Ovary (tissue), 3 donors: ENCODE results near the gene C1orf198.

Source experiments
- POLR2A ChIP-seq: fragments of 450-650 bp; IDR thresholded peaks from one replicate; pipeline ENCODE4 v1.6.1; 2017; ENCODE audit warnings: antibody characterized with exemption, mild to moderate bottlenecking, moderate library complexity
- TF ChIP-seq, protein P1 (sequence below), 3 donors: fragments of 450-650 bp in 2 of 3; fragments of 200-600 bp in 1 of 3; IDR thresholded peaks; one replicate each; pipeline versions ENCODE4 v1.5.1 to v1.8.0; 2016 to 2022; ENCODE audit warnings: antibody characterized with exemption in 3 of 3, mild to moderate bottlenecking in 1 of 3
- donor health status: DM: no; HTN: no; CAD: no.

DNA sequence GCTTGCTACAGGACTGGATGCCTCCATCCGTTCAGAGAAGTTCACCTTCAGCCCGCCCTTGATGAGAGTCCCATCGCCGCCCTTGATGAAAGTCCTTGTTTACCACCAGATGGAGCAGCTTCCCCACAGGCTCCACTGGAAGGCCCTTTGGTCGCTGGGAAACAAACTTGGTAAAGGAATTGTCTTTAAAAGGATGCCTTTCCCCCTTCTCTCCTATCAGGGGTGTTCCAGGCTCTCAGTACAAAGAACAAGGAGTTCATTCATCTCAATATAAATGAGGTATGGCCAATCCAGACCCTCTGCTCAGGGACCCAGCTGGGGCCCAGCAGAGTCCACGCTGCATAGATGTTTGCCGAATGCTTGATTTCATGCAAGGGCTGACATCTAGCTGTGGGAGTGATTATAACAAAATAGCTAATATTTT lies 70.4 kb downstream of the C1orf198 start:
- TF ChIP-seq, protein P1, sequence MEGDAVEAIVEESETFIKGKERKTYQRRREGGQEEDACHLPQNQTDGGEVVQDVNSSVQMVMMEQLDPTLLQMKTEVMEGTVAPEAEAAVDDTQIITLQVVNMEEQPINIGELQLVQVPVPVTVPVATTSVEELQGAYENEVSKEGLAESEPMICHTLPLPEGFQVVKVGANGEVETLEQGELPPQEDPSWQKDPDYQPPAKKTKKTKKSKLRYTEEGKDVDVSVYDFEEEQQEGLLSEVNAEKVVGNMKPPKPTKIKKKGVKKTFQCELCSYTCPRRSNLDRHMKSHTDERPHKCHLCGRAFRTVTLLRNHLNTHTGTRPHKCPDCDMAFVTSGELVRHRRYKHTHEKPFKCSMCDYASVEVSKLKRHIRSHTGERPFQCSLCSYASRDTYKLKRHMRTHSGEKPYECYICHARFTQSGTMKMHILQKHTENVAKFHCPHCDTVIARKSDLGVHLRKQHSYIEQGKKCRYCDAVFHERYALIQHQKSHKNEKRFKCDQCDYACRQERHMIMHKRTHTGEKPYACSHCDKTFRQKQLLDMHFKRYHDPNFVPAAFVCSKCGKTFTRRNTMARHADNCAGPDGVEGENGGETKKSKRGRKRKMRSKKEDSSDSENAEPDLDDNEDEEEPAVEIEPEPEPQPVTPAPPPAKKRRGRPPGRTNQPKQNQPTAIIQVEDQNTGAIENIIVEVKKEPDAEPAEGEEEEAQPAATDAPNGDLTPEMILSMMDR (IDR thresholded peaks at IDR 0.05), result peak; percentile 72 to 82 (median 77)
- TF ChIP-seq POLR2A, result no peak
